Measurements from ENCODE around the gene GIGYF2.

GIGYF2 gene

GRCh38 chr2:232870018-232870765, 173.1 kb downstream of the GIGYF2 start, which contains the start of gene SNORC:
TSS of gene SNORC (plus strand) at chr2:232870264. CDS start at chr2:232870342, 78 bp downstream.
- no peak for DNase-seq

GRCh38 chr2:232870766-232871371, 173.7 kb downstream of the GIGYF2 start:
- DNase-seq = no peak

- DNase-seq = no peak
These were observed 174.3 kb downstream of the GIGYF2 start for GRCh38 chr2:232871418-232871834.

GRCh38 chr2:232871835-232872736, 175.0 kb downstream of the GIGYF2 start:
- no peak for DNase-seq

- DNase-seq = no peak
These were observed 175.7 kb downstream of the GIGYF2 start for GRCh38 chr2:232872826-232873225.

GRCh38 chr2:232873292-232873908, 176.3 kb downstream of the GIGYF2 start:
- no peak for DNase-seq

- no peak for DNase-seq
These were observed 176.9 kb downstream of the GIGYF2 start for GRCh38 chr2:232873909-232874641.

- DNase-seq = no peak
These were observed 177.6 kb downstream of the GIGYF2 start for GRCh38 chr2:232874677-232875223.

- DNase-seq = no peak
These were observed 178.4 kb downstream of the GIGYF2 start for GRCh38 chr2:232875256-232876121.

GRCh38 chr2:232876161-232876977, 179.2 kb downstream of the GIGYF2 start:
- DNase-seq = peak; percentile 20

GRCh38 chr2:232876978-232877441, 179.9 kb downstream of the GIGYF2 start:
- no peak for DNase-seq

- no peak for DNase-seq
These were observed 180.9 kb downstream of the GIGYF2 start for GRCh38 chr2:232877940-232878511.

GRCh38 chr2:232878855-232879617, 181.9 kb downstream of the GIGYF2 start:
- DNase-seq = no peak

GRCh38 chr2:232879618-232880494, 182.7 kb downstream of the GIGYF2 start:
- no peak for DNase-seq

- no peak for DNase-seq
These were observed 183.7 kb downstream of the GIGYF2 start for GRCh38 chr2:232880764-232881351.

- no peak for DNase-seq
These were observed 185.0 kb downstream of the GIGYF2 start for GRCh38 chr2:232882085-232882484.

- DNase-seq = no peak
These were observed 185.5 kb downstream of the GIGYF2 start for GRCh38 chr2:232882505-232883115.

Measured in activated CD4-positive, alpha-beta T cell treated with anti-CD3 and anti-CD28 coated beads, Interleukin-2, amount 50 U/mL, for 16 hours (primary cell).